ENCODE measurements around the gene SERPINA9. TPM values are rescaled to one million over a fixed set of nuclear protein-coding genes. Genes with fewer than 3 reads are reported as not detected.

Gene SERPINA9
- total and polyA plus RNA-seq, 2 donors from 2014 or later = not detected

DNA sequence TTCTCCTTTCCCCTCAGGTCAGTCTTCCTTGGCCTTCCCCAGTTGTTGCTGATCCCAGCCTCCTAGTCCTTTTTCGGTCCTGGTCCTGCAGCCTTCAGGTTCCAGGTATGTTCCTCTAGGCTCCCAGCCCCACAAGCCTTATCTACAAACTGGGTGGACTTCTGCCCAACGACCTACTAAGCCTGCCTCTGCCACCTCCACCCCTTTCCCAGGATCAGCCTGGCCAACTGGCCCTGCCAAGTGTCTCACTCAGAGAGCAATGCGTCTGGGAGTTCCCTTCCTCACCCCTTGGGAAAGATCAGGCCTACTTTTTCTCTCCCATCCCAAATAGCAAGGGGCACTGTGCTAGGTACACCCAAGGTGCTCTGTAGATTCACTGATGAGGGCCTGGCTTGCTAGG, 33.4 kb upstream of the SERPINA9 start, which contains the start of gene SERPINA12:
Gene SERPINA12 (minus strand): TSS at position 114 of the 400 bp plus-strand sequence. CDS start 11,072 bp downstream, outside the sequence.
- Histone ChIP-seq H3K27ac (ENCODE audit: low read depth in 2 of 2, low read length in 2 of 2) (no peak within 1 kb of the TSS), H3K9me3 (ENCODE audit: control insufficient read depth in 2 of 3, insufficient read depth in 1 of 3, low read length in 3 of 3) (no peaks in the 10 kb centered on the region), H3K4me1 (ENCODE audit: control insufficient read depth in 2 of 3, insufficient read depth in 2 of 3, low read depth in 1 of 3, low read length in 3 of 3) (no peaks in the 10 kb centered on the region), H3K36me3 (ENCODE audit: control insufficient read depth in 2 of 3, insufficient read depth in 3 of 3, low read length in 3 of 3) (no peaks in the 10 kb centered on the region), H3K27me3 (ENCODE audit: control insufficient read depth, insufficient read depth, low read length) (no peaks in the 10 kb centered on the region), H3K9ac (ENCODE audit: low read length in 3 of 3) (no peak within 1 kb of the TSS), H3K4me3 (ENCODE audit: low read length in 3 of 3) (no peak within 1 kb of the TSS)
- TF ChIP-seq, protein P1, sequence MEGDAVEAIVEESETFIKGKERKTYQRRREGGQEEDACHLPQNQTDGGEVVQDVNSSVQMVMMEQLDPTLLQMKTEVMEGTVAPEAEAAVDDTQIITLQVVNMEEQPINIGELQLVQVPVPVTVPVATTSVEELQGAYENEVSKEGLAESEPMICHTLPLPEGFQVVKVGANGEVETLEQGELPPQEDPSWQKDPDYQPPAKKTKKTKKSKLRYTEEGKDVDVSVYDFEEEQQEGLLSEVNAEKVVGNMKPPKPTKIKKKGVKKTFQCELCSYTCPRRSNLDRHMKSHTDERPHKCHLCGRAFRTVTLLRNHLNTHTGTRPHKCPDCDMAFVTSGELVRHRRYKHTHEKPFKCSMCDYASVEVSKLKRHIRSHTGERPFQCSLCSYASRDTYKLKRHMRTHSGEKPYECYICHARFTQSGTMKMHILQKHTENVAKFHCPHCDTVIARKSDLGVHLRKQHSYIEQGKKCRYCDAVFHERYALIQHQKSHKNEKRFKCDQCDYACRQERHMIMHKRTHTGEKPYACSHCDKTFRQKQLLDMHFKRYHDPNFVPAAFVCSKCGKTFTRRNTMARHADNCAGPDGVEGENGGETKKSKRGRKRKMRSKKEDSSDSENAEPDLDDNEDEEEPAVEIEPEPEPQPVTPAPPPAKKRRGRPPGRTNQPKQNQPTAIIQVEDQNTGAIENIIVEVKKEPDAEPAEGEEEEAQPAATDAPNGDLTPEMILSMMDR (IDR thresholded peaks at IDR 0.05; ENCODE audit: borderline replicate concordance, extremely low read depth, insufficient read depth) = no peak
- FAIRE-seq (no peak), DNase-seq (no peak)
- intact Hi-C loops (cut with DNase I) = no loop called here

DNA sequence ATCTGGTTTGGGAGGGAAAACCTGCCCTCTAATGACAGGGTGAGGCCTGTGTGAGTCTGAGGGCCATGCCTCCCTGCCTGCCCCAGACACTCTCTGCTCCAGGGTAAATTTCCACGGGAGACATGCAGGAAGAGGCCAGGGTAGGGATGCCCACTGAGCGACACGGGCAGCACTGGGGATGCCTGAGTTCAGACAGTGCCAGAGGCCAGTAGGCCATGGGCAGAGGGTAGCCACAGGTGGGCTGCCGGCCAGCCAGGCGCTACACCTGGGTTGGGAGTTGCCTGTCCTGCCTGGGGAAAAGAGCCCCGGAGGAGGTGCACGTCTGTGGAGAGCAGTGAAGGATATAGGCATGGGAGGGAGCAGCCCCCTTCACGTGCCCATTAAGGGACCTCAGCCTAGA, 29.6 kb upstream of the SERPINA9 start:
- Histone ChIP-seq H3K36me3 (ENCODE audit: control insufficient read depth in 2 of 3, insufficient read depth in 3 of 3, low read length in 3 of 3) (no peaks in the 10 kb centered on the region), H3K9ac (ENCODE audit: low read length in 3 of 3) (no peak overlapping the region), H3K4me3 (ENCODE audit: low read length in 3 of 3) (no peak overlapping the region), H3K4me1 (ENCODE audit: control insufficient read depth in 2 of 3, insufficient read depth in 2 of 3, low read depth in 1 of 3, low read length in 3 of 3) (no peaks in the 10 kb centered on the region), H3K9me3 (ENCODE audit: control insufficient read depth in 2 of 3, insufficient read depth in 1 of 3, low read length in 3 of 3) (no peaks in the 10 kb centered on the region), H3K27me3 (ENCODE audit: control insufficient read depth, insufficient read depth, low read length) (no peaks in the 10 kb centered on the region), H3K27ac (ENCODE audit: low read depth in 2 of 2, low read length in 2 of 2) (no peak overlapping the region)
- FAIRE-seq (no peak), DNase-seq (no peak)
- TF ChIP-seq, protein P1 (IDR thresholded peaks at IDR 0.05; ENCODE audit: borderline replicate concordance, extremely low read depth, insufficient read depth) = no peak
- intact Hi-C loops (cut with DNase I) = no loop called here

DNA sequence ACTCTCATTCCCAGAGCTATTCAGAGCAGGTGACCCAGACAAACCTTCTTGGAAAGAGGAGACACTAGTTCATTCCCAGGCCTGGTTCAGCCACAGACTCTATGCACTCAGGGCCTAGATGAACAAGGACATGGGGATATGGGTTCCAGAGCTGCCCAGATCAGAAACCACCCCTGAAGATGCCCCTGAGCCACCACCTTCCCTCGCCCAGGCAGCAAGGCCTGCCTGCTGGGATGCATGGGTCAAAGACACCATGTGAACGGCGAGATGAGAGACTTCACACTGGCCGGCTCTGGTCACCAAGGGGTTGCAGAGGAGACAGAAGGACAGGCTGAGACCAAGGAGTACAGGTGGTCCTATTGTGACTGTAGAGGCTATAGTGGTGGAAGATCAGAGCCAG, 29.2 kb upstream of the SERPINA9 start:
- intact Hi-C loops (cut with DNase I) = no loop called here
- Histone ChIP-seq H3K27me3 (ENCODE audit: control insufficient read depth, insufficient read depth, low read length) (no peaks in the 10 kb centered on the region), H3K9ac (ENCODE audit: low read length in 3 of 3) (no peak overlapping the region), H3K4me1 (ENCODE audit: control insufficient read depth in 2 of 3, insufficient read depth in 2 of 3, low read depth in 1 of 3, low read length in 3 of 3) (no peaks in the 10 kb centered on the region), H3K9me3 (ENCODE audit: control insufficient read depth in 2 of 3, insufficient read depth in 1 of 3, low read length in 3 of 3) (no peaks in the 10 kb centered on the region), H3K36me3 (ENCODE audit: control insufficient read depth in 2 of 3, insufficient read depth in 3 of 3, low read length in 3 of 3) (no peaks in the 10 kb centered on the region), H3K27ac (ENCODE audit: low read depth in 2 of 2, low read length in 2 of 2) (no peak overlapping the region), H3K4me3 (ENCODE audit: low read length in 3 of 3) (no peak overlapping the region)
- FAIRE-seq = no peak
- DNase-seq = no peak
- TF ChIP-seq, protein P1 (IDR thresholded peaks at IDR 0.05; ENCODE audit: borderline replicate concordance, extremely low read depth, insufficient read depth) = no peak
